SU-DHL-6 (cell line): ENCODE measurements around the gene GLRA1.

Experiments used
- H2AFZ ChIP-seq: fragments of 200-600 bp; sonication (generic); 2 replicates; pipeline ENCODE4 v1.6.1; 2014; ENCODE audit warnings: low read depth, mild to moderate bottlenecking, moderate library complexity, mixed read lengths, antibody characterized with exemption, low read length; ENCODE audit not compliant: severe bottlenecking
- H3F3A ChIP-seq: fragments of 200-600 bp; shearing (Covaris generic); 2 replicates; pipeline ENCODE4 v1.6.0; 2016; ENCODE audit warnings: antibody characterized with exemption, mild to moderate bottlenecking; ENCODE audit not compliant: insufficient read depth
- H3K27ac ChIP-seq: fragments of 200-600 bp; sonication (generic); 2 replicates; pipeline ENCODE4 v1.5.1; 2016; ENCODE audit warnings: low read depth, mild to moderate bottlenecking, low read length, moderate library complexity, mixed read lengths
- H3K27me3 ChIP-seq: fragments of 200-600 bp; sonication (generic), shearing (Covaris generic); 2 replicates; pipeline ENCODE4 v1.6.0; 2014; ENCODE audit warnings: mild to moderate bottlenecking, low read length
- H3K36me3 ChIP-seq: fragments of 200-600 bp; sonication (generic); 2 replicates; pipeline ENCODE4 v1.6.1; 2014; ENCODE audit warnings: mild to moderate bottlenecking, low read length, mixed read lengths
- H3K4me2 ChIP-seq: fragments of 300-600, 200-600 bp; shearing (Covaris generic), sonication (generic); 2 replicates; pipeline ENCODE4 v1.6.0; 2014; ENCODE audit warnings: low read length, low read depth, mild to moderate bottlenecking; ENCODE audit not compliant: poor library complexity, severe bottlenecking
- H3K4me3 ChIP-seq: fragments of 200-600 bp; sonication (generic); 2 replicates; pipeline ENCODE4 v1.5.1; 2014; ENCODE audit warnings: antibody characterized with exemption, low read length, mild to moderate bottlenecking, mixed read lengths; ENCODE audit not compliant: insufficient read depth, poor library complexity, severe bottlenecking
- H3K79me2 ChIP-seq: fragments of 200-600 bp; sonication (generic); 2 replicates; pipeline ENCODE4 v1.6.1; 2014; ENCODE audit warnings: mild to moderate bottlenecking, low read length, moderate library complexity; ENCODE audit not compliant: insufficient read depth
- H3K9ac ChIP-seq: fragments of 200-600 bp; sonication (generic); 2 replicates; pipeline ENCODE4 v1.7.0; 2014; ENCODE audit warnings: mild to moderate bottlenecking, low read length
- H3K9me2 ChIP-seq: fragments of 200-600 bp; sonication (generic); replicated peaks from 2 replicates; pipeline ENCODE4 v1.6.1; 2014; ENCODE audit warnings: low read length; ENCODE audit not compliant: insufficient read depth
- H3K9me3 ChIP-seq: fragments of 200-600 bp; sonication (generic); 2 replicates; pipeline ENCODE4 v1.6.1; 2014; ENCODE audit warnings: low read length, mixed read lengths; ENCODE audit not compliant: insufficient read depth
- H4K20me1 ChIP-seq: fragments of 200-600 bp; sonication (generic); 2 replicates; pipeline ENCODE4 v1.6.1; 2014; ENCODE audit warnings: low read depth, mild to moderate bottlenecking, antibody characterized with exemption, low read length, moderate library complexity, mixed read lengths
- CTCF ChIP-seq: fragments of 200-600 bp; sonication (generic); IDR thresholded peaks from one replicate; pipeline ENCODE4 v1.5.1; 2017; ENCODE audit warnings: antibody characterized with exemption, mild to moderate bottlenecking, low read length, moderate library complexity; ENCODE audit not compliant: insufficient read depth, poor library complexity, severe bottlenecking
- EZH2phosphoT487 ChIP-seq: fragments of 200-600 bp; sonication (generic), shearing (Covaris generic); conservative IDR thresholded peaks from 2 replicates; pipeline ENCODE4 v1.6.1; 2018; ENCODE audit warnings: mild to moderate bottlenecking, antibody characterized with exemption, low read length, moderate library complexity, mixed read lengths

Gene GLRA1

DNA sequence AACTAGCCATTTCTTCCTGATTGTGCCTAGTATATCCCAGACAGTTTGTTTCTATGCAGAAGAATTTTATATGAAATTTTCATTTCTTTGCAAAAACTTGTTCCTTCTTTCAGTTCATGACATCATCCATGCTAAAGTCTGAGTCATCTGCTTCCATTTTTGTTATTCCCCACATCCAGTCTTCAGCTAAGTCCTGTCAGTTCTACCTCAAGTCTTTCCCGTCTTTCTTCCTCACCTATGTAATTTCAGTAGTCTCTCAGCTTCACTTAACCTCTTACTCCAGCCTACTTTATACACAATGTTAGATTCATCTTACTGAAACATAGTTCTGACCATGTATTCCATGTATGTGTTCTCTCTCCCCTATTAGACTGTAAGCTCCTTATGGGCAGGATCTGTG lies 113.8 kb downstream of the GLRA1 start:
- Histone ChIP-seq H3K9me2 (no peaks in the 10 kb centered on the region), H3K27ac (no peak overlapping the region), H3K79me2 (peaks cover 13% of the 10 kb centered on the region), H3F3A (0 out of 2 replicates have a peak, but pooled peaks cover 11% of the 10 kb centered on the region), H2AFZ (no peak overlapping the region), H3K4me3 (no peak overlapping the region), H3K36me3 (peaks cover 48% of the 10 kb centered on the region), H3K27me3 (no peaks in the 10 kb centered on the region), H4K20me1 (peaks cover 8% of the 10 kb centered on the region; the same call in 1 of the 2 replicates), H3K4me2 (no peak overlapping the region), H3K9me3 (no peaks in the 10 kb centered on the region), H3K9ac (no peak overlapping the region)
- TF ChIP-seq CTCF (no peak), EZH2phosphoT487 (no peak)

DNA sequence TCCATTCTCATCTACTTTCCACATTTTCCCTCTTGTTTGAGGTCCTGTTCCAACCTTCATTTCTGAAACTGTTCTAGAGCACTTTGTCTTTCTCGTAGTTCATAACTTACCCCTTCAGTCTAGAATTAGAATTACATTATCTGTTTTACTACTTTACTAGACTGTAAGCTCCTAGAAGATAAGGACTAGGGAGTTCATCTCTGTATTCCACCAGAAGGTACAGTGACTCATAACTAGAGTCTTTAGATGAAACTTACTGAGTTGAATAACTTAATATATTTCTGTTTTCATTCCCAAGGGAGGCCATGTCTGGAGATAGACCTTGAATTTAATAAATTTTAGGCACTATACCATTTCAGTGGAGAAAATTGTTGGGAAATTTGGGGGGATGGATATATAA lies 114.2 kb downstream of the GLRA1 start:
- Histone ChIP-seq H3K27ac (no peak overlapping the region), H3K9me3 (no peaks in the 10 kb centered on the region), H3K9me2 (no peaks in the 10 kb centered on the region), H3K36me3 (peaks cover 48% of the 10 kb centered on the region), H4K20me1 (peaks cover 8% of the 10 kb centered on the region; the same call in 1 of the 2 replicates), H2AFZ (no peak overlapping the region), H3K79me2 (peaks cover 13% of the 10 kb centered on the region), H3K27me3 (no peaks in the 10 kb centered on the region), H3K4me3 (no peak overlapping the region), H3K4me2 (no peak overlapping the region), H3K9ac (no peak overlapping the region), H3F3A (0 out of 2 replicates have a peak, but pooled peaks cover 9% of the 10 kb centered on the region)
- TF ChIP-seq EZH2phosphoT487 (no peak), CTCF (no peak)

- TF ChIP-seq CTCF (no peak), EZH2phosphoT487 (no peak)
- no peak overlapping the region for H3K4me3 ChIP-seq
- 0 out of 2 replicates have a peak, but pooled peaks cover 5% of the 10 kb centered on the region for H3F3A ChIP-seq
- H4K20me1 ChIP-seq: peaks cover 8% of the 10 kb centered on the region; the same call in 1 of the 2 replicates
- peaks cover 63% of the 10 kb centered on the region for H3K36me3 ChIP-seq
- no peak overlapping the region for H3K9ac ChIP-seq
- peaks cover 13% of the 10 kb centered on the region for H3K79me2 ChIP-seq
- no peak overlapping the region for H2AFZ ChIP-seq
- no peak overlapping the region for H3K4me2 ChIP-seq
- no peaks in the 10 kb centered on the region for H3K27me3 ChIP-seq
- no peak overlapping the region for H3K27ac ChIP-seq
- no peaks in the 10 kb centered on the region for H3K9me2 ChIP-seq
- H3K9me3 ChIP-seq: no peaks in the 10 kb centered on the region
These were observed 116.0 kb downstream of the GLRA1 start for GRCh38 chr5:151808451-151809169.
